GM18951 (cell line): ENCODE results near the gene NCKAP5.

Experiments used
- POLR2A ChIP-seq: IDR thresholded peaks from 4 replicates; pipeline ENCODE4 v1.6.1; 2011; ENCODE audit warnings: mild to moderate bottlenecking; ENCODE audit not compliant: insufficient read length, insufficient read depth; ENCODE audit errors: extremely low read depth
- in situ Hi-C: fragments of 300-500 bp; cut with MboI; formaldehyde crosslinking; loops from one replicate; pipeline ENCODE4 v1.12.0; 2022; ENCODE audit warnings: low sequenced_read_pairs, mixed read lengths, inconsistent platforms; ENCODE audit not compliant: unreplicated experiment

NCKAP5 gene

GRCh38 chr2:132678483-132678882 lies 889.8 kb downstream of the NCKAP5 start:
- in situ Hi-C loops = no loop called here
- TF ChIP-seq POLR2A = no peak

DNA sequence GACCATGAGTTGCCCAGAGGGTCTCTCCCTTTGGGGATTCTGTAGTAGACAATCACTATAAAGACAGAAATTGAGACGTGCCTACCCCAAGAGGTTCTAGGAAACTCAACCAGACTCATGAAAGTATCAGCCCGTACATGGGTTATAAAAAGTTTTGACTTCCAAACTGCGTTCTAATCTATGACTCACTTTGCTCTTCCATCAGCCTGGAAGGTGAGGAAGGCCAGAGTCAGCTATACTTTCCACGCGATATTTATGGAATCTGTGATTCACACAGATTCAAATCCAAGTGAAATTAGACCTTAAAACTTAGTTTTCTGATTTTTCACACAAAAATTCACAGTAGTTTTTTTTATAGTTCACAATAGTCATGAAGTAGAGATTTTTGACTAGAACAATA lies 890.6 kb downstream of the NCKAP5 start:
- in situ Hi-C loops = no loop called here

GRCh38 chr2:132676999-132677398 lies 891.3 kb downstream of the NCKAP5 start:
- in situ Hi-C loops = no loop called here
- TF ChIP-seq POLR2A = no peak

More for the DNA sequence above, 890.6 kb downstream of the NCKAP5 start:
- TF ChIP-seq POLR2A = no peak

GRCh38 chr2:132671151-132671835 lies 897.0 kb downstream of the NCKAP5 start:
- no peak for TF ChIP-seq POLR2A
- in situ Hi-C loops = no loop called here

DNA sequence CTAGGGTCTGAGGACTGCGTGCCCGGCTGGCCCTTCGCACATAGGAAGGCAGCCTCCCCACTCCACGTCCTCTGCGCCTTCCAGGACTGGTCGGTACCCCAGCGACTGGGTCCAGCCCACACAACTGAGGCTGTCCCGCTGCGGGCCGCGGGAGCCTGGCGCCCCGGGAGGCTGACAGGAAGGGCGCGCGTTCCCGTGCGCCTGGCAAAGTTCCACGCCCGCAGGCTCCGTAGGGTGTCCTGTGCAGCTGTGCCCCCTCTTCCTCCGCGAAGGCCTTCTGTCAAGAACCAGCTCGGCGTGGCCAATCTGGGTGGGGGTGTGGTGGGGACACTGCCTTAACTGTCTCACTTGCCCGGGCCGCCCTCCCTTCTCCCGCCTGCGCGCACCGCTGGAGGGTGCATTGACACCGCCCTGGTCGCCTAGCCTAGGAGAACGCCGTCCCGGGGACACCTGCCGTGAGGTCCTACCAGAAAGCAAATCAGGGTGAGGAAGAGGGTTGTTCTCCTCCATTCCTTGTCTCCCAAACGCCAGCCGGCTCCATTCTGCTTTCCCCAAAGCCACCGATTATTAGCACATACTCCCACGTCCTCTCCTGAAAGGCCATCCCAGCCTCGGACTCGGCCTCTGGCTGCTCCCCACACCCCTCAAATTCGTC lies 897.6 kb downstream of the NCKAP5 start:
- no peak for TF ChIP-seq POLR2A
- in situ Hi-C loops = no loop called here

DNA sequence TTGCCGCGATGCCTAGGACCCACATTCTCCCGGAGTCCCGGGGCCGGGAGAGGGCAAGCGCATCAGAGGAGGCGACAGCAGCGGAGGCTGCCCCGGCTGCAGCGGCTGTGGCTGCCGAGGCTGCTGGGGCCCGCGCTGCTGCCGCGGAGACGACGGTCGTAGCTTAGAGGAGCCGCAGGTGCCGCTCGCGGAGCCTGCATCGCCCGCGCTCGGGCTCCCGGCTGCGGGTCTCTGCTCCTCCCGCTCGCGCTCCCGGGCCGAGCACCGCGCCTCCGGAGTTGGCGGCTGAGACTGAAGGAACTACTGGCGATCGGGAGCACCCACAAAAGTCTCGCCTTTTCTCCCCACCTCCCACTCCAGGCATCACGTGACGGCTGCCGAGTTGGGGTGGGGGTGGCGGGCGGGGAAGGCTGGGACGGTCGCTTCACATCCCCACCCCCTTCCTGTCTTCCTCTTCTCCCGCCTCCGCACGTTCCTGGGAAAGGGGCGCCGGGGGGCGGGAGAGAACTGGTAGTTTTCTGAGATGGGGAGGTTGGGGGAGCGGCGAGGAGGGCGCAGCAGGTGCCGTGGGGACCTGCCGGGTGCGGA lies 898.3 kb downstream of the NCKAP5 start, which contains the start of gene LYPD1:
Gene LYPD1, minus strand, starts transcription at position 298 of the 588 bp plus-strand sequence. Its CDS starts 273 bp downstream, at position 25.
- in situ Hi-C loops = loop anchor here (10.0 kb wide), 1 partner anchor 495 kb away; no protein-coding TSS in a partner anchor
- TF ChIP-seq POLR2A = no peak

GRCh38 chr2:132668987-132669907 lies 899.0 kb downstream of the NCKAP5 start:
- in situ Hi-C loops = loop anchor here (10.0 kb wide), 1 partner anchor 496 kb away; no protein-coding TSS in a partner anchor
- no peak for TF ChIP-seq POLR2A

GRCh38 chr2:132668189-132668823 lies 900.0 kb downstream of the NCKAP5 start:
- TF ChIP-seq POLR2A = no peak
- in situ Hi-C loops = loop anchor here (10.0 kb wide), 1 partner anchor 496 kb away; no protein-coding TSS in a partner anchor

GRCh38 chr2:132667706-132668105 lies 900.6 kb downstream of the NCKAP5 start:
- no peak for TF ChIP-seq POLR2A
- in situ Hi-C loops = loop anchor here (10.0 kb wide), 1 partner anchor 497 kb away; no protein-coding TSS in a partner anchor

DNA sequence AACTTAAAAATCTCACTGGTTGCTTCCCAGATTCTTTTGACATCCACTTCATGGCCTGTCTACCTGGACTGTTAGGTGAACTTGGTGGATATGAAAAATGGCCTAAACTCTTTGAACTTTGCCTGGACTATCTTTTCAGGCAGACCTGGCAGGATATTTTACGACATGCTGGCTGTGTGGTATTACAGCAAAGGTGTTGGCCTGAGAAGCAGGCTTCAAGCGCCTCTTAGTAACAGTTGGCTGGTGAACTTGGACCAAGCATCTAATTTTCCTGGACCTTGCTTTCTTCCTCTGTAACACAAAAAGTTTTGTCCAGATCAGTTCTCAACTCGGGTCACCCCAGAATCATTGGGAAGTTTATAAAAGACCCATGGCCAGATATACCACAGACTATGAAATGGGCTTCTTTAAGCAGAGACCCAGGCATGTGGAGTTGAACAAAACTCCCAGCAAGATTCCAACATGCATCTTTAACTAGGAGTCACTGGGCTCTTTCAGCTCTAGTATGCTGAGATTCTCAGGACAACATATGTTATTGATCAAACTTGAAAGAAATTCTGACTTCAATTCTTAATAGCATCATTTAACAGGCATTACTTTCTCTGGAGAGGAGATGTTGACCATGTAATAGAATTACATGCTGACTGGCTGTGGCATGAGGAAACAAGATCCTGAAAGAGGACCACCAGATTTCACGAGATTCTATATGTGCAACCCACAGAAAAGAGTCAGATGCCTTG lies 902.7 kb downstream of the NCKAP5 start:
- TF ChIP-seq POLR2A = no peak
- in situ Hi-C loops = loop anchor here (10.0 kb wide), 1 partner anchor 499 kb away; no protein-coding TSS in a partner anchor

GRCh38 chr2:132664096-132664495 lies 904.2 kb downstream of the NCKAP5 start:
- in situ Hi-C loops = loop anchor here (10.0 kb wide), 1 partner anchor 501 kb away; no protein-coding TSS in a partner anchor
- TF ChIP-seq POLR2A = no peak

DNA sequence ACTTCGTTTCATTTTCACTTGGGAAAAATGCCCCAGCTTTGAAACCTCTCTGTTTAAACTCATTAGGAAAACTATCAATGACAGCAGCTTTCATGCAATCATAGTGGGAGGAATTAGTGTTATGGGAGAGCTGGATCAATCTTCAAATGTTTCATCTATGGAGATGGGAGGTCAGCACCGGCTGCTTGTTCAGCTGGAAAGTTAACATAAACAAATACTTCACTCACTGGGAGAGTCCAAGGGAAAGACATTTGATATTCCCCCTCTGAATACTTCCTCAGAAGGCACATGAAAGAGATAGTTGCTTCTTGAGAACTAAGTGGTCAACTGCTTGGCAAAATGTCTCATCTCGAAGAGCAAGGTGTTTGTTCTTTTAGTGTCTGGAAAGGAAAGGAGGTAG lies 905.5 kb downstream of the NCKAP5 start:
- in situ Hi-C loops = loop anchor here (10.0 kb wide), 1 partner anchor 502 kb away; no protein-coding TSS in a partner anchor

DNA sequence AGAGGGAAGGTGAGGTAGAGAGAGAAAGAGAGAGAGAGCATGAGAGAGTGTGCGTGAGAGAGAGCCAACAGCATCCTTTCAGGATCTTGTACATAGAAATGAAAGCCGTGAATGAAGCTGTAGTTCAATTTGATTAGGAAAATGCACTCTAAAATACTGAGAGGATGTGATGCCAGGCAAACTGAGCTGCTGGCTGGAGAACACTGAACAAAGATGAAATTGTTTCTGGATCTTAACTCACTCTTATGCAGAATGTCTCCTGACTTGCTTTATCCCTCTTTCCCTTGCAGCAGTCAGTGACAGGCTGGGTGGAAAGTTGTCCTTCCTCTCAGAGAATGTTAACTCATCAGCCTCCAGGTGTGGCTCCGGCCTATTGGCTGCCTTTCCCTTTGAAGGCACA lies 908.9 kb downstream of the NCKAP5 start:
- in situ Hi-C loops = no loop called here
- no peak for TF ChIP-seq POLR2A

More for the DNA sequence above, 905.5 kb downstream of the NCKAP5 start:
- TF ChIP-seq POLR2A = no peak
